ENCODE results near the gene OR1L4.

Gene OR1L4, protein sequence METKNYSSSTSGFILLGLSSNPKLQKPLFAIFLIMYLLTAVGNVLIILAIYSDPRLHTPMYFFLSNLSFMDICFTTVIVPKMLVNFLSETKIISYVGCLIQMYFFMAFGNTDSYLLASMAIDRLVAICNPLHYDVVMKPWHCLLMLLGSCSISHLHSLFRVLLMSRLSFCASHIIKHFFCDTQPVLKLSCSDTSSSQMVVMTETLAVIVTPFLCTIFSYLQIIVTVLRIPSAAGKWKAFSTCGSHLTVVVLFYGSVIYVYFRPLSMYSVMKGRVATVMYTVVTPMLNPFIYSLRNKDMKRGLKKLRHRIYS

DNA sequence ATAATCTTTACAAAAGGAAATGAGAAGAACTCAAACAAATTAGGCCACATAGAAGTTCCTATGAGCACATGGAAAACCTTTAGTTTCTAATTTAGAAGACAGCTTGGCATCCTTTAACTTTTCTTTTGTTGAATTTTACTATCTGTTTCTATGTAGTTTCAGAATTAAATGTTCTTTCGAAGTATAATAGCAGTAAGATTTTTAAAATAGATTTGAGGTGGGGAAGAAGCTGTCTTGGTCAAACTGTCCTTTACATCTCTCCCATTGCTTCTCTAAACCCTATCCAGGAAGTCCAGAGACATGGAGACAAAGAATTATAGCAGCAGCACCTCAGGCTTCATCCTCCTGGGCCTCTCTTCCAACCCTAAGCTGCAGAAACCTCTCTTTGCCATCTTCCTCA lies at the start of gene OR1L4:
OR1L4 (plus strand) TSS at position 301 of the 400 bp plus-strand sequence; CDS start at position 301, 0 bp downstream.
- DNase-seq: no peak

DNA sequence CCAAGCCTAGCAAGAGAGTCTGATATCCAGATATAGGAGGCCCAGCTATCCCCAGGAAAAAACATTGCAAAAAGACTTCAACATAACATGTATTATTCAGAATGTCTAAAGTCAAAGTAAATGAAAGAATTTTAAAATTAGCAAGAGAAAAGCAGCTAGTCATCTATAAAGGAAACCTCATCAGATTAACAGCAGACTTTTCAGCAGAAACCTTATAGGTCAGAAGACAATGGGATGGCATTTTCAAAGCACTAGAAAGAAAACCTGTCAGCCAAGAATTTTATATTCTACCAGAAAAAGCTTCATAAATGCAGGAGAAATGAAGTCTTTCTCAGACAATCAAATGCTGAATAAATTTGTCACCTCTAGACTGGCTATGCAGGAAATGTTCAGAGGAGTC lies 38.9 kb upstream of the OR1L4 start:
- DNase-seq: no peak

DNA sequence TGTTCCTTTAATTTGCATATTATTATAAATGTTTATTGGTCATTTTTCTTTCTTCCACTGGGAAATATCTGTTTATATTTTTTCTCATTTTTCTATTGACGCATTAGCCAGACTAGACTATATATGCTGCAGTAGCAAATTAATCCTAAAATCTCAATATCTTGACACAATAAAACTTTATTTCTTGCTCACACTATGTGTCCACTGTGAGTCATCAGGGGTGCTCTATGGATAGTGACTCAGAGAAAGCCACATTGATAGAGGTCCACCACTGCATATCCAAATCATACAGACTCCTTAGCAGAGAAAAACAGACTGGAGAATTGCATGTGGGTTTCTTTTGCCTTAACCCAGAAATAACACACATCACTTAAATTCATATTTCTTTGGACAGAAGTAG lies 28.1 kb upstream of the OR1L4 start:
- DNase-seq: no peak

DNA sequence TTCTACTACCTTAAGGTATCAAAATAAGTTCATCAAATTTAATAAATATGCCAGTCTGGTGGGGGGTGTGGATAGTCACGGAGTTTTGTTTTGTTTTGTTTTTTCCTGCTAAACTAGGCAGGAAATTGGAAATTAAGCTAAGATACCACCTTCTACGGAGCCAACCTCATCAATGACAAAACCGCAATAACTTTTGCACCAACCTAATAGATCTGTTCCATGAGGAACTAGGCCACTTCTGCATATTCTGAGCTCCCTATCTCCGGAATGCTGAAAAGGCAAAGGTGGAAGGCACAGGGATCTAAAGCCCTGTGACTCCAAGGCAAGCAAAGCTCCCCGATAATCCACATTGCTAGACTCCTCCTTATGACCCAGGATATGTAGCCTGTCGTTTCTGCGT lies 5.8 kb upstream of the OR1L4 start:
- no peak for DNase-seq

DNA sequence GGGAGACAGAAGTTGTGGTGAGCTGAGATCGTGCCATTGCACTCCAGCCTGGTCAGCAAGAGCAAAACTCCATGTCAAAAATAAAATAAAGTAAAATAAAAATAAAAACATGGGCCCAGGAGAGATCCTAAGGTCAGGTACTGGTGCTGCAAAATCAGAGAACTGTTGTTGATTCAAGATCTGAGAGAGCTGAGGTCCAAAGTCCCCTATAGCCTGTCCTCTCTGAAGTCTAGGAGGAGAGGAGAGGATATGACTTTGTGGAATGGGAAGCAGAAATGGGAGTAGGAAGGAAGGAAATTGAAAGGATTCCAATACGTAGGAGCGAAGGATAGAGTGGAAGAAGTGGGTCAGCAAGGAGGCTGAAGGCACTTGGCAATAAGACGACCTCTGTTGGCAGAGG lies 4.6 kb upstream of the OR1L4 start:
- DNase-seq: no peak

DNA sequence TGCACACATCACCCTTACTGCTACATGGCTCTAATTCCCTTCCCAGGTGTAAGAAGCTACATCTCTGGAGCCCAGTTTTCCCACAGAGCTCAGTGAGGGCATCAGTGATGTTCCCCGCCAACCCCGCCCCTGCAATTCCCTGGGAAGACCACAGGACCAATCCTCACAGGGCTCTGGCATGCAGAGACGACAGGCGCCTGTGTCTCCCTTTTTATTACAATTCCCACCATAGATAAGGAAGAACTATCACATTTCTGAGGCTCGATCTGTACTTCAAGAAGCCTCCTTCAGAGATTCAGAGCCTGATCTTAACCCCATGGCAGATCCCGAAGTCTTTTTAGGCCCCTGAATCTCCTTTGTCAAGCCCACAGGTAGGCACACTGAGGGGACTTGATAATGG lies 18.2 kb downstream of the OR1L4 start, which contains the start of gene OR1L6:
OR1L6 (plus strand) TSS at position 301 of the 400 bp plus-strand sequence. CDS start 7,545 bp downstream, outside the sequence.
- DNase-seq: no peak

DNA sequence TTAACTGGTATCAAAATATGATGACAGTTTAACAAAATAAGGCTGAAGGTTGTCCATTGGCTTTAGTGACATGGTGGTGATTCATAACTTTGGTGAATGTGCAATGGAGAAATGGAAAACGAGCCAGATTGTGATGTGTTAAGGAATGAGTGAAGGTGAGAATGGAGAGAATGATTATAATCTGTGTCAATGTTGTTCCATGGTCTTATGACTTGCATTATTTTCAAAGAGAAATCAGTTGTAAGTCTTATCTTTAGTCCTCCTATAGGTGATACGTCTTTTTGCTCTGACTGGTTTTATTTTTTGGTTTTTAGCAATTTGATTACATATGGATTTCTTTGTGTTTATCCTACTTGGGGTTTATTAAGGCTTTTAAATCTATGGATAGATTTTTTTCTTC lies 31.0 kb downstream of the OR1L4 start:
- no peak for DNase-seq

DNA sequence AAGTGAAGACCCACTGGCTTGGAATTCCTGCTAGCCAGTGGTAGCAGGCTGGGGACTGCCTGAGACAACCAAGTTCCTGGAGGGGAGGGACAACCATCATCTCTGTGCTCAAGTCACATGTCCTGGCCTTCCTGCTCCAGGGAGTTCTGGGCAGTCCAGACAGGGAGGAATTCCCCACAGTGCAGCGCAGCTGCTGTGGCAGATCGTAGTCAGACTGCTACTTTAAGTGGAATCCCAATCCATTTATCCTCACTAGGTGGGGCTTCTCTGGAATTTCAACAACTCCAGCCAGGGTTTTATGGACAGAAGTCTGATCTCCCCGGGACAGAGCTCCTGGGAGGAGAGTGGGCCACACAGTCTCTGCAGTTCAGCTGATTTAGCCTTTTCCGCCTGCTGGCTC lies 44.0 kb downstream of the OR1L4 start:
- no peak for DNase-seq
